SIG-M5 (cell line): ENCODE data around the gene SPATA3.

ENCODE experiments used
- DNase-seq: peaks from one replicate; lab custom pipeline; 2025; lab: John Stamatoyannopoulos, UW

The SPATA3 gene

DNA sequence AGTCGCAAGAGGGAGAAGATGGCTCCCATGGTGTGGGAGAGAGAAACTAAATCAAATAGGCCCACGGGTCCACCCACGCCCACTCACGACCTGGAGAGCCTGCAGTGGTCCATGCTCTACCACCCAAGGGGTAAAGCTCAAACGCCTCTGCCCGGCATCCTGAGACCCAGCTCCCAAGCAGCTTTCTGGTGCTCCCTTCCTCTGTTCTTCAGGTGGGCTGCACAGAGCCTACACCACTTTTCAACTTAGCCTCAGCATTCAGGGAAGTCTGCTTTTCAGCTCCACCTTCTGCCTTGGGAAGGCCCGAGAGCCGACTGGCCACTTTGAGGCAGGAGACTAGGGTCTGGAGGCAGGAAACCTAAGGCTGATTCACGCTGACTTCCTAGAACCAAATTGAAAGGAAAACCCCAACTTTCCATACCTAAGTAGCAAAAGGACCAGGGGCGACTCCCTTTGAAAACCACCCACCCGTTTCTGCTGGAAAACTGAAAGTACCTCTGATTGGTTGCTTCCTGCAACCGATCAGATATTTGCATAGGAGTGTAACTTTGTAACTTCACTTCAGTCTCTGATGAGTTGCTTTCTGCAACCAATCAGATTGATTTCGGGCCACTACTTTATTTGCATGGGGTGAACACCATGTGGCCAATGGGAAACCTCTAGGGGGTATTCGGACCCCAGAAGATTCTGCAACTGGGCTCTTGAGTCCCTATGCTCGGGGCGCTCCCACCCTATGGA lies 26.8 kb upstream of the SPATA3 start:
- no peak for DNase-seq

DNA sequence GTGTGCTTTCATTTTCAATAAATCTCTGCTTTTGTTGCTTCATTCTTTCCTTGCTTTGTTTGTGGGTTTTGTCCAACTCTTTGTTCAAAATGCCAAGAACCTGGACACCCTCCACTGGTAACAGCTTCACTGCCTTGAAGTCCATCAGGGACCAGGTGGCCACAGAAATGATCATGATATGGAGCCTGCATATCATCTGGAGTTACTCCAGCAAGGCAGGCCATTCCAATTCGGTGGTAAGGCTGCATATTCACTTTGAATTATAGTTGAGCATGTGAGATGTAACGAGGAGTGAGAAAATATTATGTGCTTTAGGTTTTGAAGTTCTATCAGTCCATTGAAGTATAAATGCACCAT lies 26.3 kb upstream of the SPATA3 start:
- no peak for DNase-seq

DNA sequence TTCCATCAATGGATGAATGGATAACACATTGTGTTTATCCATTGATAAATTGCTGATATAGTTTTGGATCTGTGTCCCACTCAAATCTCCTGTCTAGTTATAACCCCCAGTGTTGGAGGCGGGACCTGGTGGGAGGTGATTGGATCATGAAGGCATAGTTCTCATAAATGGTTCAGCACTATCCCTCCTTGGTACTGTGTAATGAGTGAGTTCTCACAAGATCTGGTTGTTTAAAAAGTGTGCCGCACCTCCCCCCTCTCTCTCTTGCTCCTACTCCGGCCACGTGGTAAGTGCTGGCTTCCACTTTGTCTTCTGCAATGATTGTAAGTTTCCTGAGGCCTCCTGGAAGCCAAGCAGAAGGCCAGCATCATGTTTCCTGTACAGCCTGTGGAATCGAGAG lies 23.9 kb upstream of the SPATA3 start:
- no peak for DNase-seq

DNA sequence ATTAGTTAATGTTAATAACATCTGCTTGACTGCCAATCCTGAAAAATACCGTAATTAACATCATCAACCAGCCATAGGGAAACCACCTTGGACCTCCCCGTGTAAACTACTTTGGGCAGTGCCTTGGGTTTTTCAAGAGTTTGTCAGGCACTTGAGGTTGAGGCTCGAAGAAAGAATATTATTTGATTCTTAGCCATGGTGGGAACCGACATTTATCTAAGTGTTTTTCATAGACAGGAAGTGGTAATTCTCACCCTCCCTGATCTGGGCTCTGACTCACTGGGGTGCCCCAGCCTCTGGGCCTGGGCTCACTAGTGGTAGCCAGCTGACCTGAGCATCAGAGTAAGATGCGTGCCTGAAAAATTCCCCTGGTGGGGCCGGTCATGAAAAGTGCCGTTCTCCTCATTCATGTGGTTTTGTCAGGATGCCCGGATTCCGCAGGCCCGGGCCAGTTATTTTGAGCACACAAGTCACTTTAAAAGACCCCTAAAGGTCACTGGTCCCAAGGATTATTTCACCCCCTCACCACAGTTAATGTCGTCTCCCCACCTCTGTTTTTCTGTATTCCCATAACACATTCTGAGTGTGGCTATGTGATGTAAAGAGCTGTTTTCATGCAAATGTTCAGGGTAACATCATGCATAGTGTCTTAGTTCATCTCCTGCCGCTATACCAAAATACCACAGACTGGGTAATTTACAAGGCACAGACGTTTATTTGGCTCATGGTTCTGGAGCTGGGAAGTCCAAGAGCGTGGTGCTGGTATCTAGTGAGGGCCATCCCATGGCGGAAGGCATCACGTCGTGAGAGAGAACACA lies 21.6 kb upstream of the SPATA3 start:
- no peak for DNase-seq

DNA sequence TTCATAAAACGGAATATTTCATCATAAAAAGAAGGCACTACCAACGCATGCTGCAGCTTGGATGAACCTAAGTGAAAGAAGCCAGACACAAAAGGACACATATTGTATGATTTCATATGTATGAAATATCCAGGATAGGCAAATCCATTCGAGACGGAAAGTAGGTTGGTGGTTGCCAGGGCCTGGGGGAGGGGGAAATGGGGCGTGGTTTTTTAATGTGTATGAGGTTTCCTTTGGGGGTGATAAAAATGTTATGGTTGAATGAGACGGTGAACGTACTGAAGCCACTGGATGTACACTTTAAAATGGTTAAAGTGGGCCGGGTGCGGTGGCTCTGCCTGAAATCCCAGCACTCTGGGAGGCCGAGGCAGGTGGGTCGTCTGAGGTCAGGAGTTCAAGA lies 20.0 kb upstream of the SPATA3 start:
- DNase-seq = no peak

DNA sequence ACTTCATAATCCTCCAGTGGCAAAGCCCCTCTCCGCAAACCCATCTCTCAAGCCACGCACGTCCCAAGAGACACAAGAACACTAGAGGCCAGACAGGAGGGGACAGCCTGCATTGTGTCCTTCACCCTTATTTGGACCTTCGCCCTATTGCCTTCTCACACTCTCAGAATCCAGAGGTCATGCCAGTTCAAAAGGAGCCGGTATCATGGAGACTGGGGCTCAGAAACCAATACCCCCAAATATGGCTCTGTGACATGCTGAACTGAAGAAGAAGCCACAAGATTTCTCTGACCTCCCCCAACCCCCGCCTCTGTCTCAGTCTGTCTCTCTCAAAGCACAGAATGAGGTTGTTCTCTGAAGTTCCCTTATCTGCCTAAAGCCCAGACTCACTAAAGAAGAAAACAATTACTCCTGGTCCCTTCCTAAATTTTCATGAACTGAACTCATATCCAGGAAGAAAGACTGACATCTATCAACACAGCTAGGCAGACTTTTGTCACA lies 19.2 kb upstream of the SPATA3 start:
- DNase-seq = no peak

DNA sequence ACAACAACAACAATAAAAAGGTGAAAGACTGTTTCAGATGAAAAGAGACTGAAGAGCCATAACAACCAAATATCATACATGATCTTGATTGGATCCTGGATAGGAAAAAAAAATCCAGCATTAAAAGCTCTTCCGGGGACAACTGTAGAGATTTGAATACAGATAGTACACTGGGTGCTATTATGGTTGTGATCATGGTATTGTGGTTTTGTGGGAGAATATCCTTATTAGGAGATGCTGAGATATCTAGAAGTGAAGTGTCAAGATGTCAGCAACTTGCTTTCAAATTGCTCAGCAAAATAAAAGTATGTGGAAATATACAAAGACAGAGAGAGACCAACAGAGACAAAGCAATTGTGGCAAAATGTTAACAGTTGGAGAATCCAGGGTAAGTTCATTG lies 15.5 kb upstream of the SPATA3 start:
- DNase-seq = no peak

DNA sequence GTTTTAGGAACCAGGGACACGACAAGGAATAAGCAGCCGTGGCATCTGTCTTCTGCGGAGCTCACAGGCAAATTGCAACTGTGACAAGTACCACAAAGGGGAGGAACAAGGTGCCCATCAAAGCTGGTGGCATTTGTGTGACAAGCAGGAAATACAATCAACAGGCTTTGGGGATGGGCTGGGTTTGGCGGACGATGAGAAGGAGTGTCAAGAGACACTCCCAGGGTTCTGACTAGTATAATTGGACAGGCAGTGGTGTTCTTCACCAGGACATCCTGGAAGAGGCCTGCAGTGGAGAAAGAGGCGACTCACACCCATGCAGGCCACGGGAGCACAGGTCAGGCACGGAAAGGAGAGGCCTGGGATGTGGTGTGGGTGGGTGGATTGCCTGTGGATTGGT lies 14.2 kb upstream of the SPATA3 start:
- DNase-seq = no peak

DNA sequence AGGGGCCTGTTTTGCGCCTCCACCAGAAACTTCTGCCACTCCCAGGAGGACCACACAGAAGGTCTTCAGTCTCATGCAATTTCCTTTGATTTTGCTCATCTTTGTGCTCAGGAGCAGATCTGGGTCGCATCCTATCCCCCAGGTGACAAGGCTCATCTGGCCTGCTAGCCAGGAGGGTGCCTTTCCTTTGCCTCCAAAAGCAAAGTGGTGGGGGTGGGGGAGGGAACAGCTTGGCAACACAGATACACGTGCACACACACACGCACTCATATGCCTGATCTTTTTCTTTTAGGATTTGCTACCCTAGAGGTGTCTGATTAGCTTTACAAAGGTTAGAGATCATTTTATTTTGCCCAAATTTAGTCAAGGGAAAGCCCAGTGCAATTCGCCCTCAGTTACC lies 13.8 kb upstream of the SPATA3 start:
- DNase-seq = no peak

DNA sequence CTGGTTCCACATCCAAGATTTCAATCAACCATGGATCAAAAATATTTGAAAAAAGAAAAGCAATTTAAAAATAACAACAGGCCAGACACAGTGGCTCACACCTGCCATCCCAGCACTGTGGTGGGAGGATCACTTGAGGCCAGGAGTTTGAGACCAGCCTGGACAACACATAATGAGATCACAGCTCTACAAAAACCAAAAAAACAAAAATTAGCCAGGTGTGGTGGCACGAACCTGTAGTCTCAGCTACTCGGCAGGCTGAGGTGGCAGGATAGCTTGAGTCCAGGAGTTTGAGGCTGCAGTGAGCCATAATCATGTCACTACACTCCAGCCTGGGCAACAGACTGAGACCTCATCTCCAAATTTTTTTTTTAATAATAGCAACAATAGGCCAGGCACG lies 13.4 kb upstream of the SPATA3 start:
- DNase-seq = no peak

DNA sequence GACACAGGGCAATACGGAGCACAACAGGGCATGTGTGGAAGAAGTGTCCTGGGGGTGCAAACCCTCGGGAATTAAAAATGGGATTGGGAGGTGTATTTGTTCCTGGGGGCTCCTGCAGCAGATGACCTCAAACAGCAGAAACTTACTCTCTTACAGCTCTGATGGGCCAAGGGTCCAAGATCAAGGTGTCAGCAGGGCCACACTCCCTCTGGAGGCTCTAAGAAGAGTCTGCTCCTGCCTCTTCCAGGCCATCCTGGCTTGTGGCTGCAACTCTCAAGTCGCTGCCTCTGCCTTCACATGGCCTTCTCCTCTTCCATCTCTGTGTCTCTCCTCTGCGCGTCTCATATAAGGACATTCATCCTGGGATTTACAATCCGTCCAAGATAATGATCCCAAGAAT lies 12.4 kb upstream of the SPATA3 start:
- no peak for DNase-seq

DNA sequence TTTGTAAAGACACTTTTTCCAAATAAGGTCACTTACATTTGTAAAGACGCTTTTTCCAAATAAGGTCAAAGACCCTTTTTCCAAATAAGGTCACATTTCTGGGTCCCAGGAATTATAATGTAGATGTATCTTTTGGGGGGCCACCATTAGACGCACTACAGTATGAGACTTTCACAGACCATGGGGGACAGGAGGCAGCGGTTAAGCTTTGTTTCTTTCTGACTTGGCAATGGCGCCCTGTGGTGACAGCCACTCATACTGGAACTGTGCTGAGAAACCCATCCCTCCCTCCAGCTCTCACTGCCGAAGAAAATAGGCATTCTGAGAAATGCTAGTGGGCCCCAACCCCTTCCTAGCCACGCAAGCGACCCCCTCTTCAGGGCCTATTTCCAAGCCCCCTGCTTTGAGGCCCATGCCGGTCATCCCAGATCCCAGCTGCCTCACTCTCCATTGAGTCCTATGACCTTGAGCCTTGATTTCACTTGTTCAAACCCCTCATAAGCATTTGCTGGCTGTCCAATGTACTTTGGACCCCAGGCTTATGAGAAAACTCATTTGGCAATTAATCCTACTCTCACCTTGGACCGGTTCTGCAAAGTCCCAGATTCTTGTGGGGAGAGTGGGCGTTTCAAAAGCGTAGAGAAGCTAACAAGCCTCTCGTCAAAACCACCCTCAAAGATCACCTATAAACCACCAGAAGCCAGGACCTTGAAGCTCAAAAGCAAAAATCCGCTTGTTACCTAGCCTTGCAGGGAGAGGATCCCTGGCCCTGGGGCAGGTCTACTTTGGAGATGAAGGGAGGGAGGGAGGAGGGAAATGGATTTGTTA lies 11.3 kb upstream of the SPATA3 start:
- DNase-seq = no peak

DNA sequence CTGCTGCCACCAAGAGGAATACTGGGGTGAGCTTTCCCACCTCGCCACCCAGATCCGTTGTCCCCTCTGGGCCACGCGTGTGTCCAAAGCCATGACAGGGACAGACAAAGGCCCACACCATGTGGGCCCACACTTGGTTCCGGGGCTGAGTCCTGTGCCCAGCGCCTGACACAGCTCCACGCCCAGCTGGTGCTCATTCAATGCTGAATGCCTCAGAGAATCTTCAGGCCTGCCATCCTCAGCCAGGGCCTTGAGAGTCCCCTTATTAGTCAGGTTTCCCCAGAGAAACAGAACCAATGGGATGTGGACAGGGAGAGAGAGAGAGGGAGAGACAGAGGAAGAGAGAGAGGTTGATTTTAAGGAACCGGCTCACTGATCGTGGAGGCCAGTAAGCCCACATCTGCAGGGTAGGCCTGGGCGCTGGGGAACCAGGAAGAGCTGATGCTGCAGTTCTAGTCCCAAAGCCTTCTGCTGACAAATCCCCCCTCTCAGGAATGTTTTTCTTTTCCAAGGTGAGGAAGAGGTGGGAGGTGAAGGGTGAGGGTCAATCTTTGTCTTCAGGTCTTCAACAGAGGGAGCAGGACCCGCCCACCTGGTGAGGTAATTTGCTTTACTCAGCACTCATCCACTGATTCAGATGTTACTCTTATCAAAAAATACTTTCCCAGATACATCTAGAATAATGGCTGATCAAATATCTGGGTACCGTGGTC lies 10.2 kb upstream of the SPATA3 start:
- DNase-seq = no peak

DNA sequence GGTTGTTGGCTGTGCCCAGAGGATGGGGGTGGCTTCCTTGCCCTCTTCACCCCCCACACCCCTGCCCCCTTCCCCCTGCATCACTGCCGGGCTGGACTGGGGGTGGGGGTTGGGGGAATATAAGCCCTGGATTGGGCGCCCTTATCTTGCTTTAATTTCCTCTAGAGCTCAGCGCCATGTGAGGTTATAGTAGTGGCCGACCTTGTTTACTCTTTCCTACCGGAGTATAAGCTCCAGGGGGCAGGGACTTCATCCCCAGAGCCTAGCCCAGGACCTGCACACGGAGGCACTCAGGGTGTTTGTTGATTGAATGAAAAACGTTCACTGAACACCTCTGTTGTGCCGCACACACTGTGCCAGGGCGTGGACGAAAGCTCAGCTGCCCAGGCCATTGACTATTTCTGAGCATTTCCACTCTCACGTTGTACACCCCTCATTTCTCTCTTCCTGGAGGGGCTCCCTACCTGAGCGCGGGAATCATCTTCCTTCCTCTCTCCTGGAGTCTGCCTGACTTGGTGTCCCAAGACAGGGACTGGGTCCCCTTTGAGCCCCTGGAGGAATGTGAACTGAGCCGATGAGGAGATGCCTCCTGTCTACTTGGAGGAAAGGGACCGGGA lies 9.3 kb upstream of the SPATA3 start:
- no peak for DNase-seq

DNA sequence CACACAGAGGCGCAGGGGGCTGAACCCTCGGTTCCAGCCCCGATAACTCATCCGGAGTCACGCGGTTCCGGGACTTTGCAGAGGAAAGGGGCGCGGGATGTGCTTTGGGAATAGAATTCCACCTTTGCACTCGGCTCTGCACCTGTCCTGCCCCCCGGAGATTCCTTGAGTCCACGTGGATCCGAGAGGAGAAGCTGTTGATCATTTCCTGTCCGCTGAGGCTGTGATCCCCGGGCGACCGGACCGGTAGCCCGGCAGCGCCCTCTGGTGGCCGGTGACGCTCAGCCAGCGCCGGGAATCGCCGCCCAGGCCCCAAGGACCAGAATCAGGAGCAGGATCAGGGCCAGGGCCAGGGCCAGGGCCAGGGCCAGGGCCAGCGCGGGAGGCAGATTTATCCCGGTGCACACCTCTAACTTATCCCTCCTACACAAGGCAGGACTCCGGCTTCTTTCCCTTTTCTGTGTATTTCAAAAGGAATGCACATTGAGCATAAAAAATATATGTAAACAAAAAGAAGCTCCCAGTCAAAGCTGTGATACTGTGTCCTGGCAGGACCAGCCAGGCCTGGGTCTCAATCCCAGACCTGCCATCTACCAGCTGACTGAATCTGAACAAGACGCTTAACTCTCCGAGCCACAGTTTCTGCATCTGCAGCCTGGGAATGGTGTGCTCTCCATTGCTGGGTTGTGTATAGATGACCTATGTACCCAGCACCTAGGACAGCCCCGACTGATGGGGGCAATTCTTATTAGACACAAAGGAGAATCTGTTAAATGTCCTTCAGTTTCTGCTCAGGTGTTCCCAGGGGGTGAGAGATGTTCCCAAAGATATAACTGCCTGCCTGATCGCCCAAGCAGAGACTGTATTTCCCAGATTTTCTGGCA lies 8.5 kb upstream of the SPATA3 start:
- no peak for DNase-seq

DNA sequence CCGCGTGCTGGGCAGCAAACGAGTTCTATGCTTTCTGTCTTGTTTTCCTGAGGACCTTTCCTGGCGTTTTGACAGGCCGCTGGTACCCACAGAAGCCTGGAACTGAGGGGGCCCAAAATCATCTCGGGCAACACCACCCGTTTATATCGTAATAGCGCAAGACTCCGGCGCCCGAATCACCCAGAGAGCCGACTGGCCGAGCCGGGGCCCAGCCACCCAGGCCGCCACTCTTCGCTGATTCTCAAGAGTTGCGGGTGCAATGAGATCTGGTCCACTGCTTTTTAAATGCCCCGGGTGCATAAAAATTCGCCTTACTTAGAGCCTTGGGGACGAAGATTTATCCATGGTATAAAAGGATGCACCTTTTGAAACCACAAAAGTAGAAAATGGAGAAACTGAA lies 6.2 kb upstream of the SPATA3 start:
- DNase-seq = no peak

DNA sequence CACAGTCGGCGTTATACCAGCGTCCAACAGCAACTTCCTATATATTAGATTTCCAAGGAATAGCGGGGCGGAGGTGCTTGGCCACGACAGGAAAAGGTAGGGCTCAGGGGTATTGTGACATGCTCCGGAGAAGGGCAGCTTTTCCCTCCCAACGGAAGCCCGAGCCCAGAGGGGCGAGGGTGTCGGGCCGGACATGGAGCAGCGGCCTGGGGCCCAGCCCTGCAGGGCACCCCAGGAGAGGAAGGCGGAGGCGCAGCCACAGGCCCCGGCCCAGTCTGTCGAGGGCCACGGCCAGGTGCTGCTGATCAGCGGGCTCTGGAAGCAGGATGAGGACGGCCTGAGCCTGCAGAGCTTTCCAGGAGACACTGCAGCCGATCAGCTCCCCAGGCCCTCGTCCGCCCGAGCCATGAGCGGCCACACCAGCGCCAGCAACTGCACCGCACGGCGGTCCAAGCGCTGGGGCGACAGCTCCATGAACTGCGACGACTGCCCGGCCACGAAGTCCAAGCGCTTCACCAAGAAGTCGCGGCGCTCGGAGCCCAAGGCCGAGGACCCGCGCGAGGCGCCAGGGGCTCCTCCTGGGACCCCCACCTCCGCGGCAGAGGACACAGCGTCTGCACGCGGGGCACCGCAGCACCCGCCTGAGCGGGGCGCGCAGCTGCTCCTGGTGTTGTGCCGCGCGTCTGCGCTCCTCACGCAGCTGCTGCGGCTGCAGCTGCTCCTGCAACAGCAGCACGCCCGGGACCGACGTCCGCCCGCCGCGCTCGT lies 5.6 kb upstream of the SPATA3 start:
- DNase-seq = no peak

DNA sequence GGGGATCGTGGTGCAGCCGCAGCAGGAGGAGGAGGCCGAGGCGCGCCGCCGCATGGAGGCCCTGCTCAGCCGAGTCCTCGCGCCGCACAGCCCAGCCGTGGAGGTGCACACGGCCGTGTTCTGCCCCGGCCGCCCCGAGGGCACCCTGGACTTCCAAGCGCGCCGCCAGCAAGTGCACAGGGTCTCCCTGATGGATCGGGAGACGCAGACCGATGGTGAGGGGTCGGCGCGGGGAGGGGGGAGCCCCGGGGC lies 5.1 kb upstream of the SPATA3 start:
- no peak for DNase-seq

DNA sequence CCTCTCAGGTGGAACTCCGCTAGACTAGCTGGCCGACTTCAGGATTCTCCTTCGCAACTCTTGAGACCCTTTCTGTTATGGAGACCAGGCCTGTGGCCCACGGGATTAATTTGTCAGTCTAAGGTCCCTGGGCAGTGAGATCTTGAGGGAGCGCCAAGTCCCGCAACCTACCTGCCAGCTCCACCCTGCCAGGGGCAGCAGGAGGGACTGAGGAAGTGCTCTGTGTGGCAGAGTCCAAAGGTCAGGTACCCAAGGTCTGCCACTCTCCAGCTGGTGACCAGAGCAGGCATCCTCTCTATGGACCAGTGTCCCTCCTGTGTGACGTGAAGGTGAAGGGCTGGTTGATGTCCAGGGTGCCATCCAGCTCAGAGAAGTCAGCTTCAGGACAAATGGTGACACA lies 4.3 kb upstream of the SPATA3 start:
- no peak for DNase-seq

DNA sequence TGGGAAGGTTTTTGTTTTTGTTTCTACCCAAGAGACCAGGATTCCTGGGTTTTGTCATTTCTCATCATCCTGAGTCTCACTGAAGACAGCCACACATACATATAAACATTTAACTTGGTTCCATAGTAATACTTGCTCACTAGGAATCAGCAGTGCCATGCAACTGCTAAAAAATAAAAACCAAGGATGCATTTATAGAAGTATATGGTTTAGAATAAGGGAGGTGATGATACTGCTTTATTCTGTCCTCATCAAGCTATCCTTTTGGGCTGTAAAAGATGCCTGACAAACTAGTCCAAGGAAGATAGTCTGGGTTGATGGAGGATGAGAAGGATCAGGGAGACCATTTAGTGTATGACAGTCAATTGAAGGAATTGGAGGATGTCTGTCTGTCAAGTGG lies 740 bp downstream of the SPATA3 start:
- DNase-seq = no peak
